ENCODE measurements around the gene SVOPL. TPM values are rescaled to one million over a fixed set of nuclear protein-coding genes. Genes with fewer than 3 reads are reported as not detected.

SVOPL gene
- total RNA-seq, 1 donor from 2014 or later, result not detected

DNA sequence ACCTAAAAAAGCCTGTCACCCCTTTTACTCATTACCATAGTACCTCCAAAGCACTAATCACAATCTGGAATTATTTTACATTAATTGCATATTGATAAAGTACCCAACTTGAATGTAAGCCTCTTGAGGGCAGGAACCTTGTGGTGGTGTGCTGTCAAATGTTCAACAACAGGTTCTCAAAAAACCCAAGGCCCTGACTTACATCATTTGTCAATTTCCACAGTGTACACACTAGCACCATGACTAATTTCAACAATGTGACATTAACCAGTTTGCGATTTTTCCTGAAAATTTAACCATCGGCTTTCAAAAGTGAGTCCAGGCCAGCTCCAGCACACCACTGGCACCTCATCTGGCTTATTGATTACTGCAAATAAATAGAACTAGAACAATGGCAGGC is 87.5 kb downstream of the SVOPL start:
- no peak for DNase-seq (ENCODE audit: extremely low spot score in 2 of 2)
- Histone ChIP-seq H3K27me3 (no peaks in the 10 kb centered on the region), H3K4me3 (no peak overlapping the region), H3K36me3 (no peaks in the 10 kb centered on the region), H3K27ac (no peak overlapping the region), H3K9me3 (no peaks in the 10 kb centered on the region), H3K4me1 (no peaks in the 10 kb centered on the region)
- intact Hi-C loops (cut with DNase I), result no loop called here
- no peak for TF ChIP-seq POLR2AphosphoS5 (IDR thresholded peaks at IDR 0.05; ENCODE audit: insufficient read depth in 1 of 2, low read depth in 1 of 2)
- TF ChIP-seq, protein P1, sequence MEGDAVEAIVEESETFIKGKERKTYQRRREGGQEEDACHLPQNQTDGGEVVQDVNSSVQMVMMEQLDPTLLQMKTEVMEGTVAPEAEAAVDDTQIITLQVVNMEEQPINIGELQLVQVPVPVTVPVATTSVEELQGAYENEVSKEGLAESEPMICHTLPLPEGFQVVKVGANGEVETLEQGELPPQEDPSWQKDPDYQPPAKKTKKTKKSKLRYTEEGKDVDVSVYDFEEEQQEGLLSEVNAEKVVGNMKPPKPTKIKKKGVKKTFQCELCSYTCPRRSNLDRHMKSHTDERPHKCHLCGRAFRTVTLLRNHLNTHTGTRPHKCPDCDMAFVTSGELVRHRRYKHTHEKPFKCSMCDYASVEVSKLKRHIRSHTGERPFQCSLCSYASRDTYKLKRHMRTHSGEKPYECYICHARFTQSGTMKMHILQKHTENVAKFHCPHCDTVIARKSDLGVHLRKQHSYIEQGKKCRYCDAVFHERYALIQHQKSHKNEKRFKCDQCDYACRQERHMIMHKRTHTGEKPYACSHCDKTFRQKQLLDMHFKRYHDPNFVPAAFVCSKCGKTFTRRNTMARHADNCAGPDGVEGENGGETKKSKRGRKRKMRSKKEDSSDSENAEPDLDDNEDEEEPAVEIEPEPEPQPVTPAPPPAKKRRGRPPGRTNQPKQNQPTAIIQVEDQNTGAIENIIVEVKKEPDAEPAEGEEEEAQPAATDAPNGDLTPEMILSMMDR (IDR thresholded peaks at IDR 0.05), result no peak

- H3K36me3 ChIP-seq, result no peaks in the 10 kb centered on the region
- H3K4me1 ChIP-seq, result no peaks in the 10 kb centered on the region
- H3K9me3 ChIP-seq, result no peaks in the 10 kb centered on the region
- no peak overlapping the region for H3K27ac ChIP-seq
- DNase-seq (ENCODE audit: extremely low spot score in 2 of 2), result no peak
- no peak overlapping the region for H3K4me3 ChIP-seq
- no peaks in the 10 kb centered on the region for H3K27me3 ChIP-seq
- TF ChIP-seq POLR2A (IDR thresholded peaks at IDR 0.05) (no peak), POLR2AphosphoS5 (IDR thresholded peaks at IDR 0.05; ENCODE audit: insufficient read depth in 1 of 2, low read depth in 1 of 2) (no peak)
- TF ChIP-seq, protein P1 (IDR thresholded peaks at IDR 0.05), result no peak
- intact Hi-C loops (cut with DNase I), result no loop called here
Observed at GRCh38 chr7:138610671-138611170, 90.4 kb downstream of the SVOPL start.

- Histone ChIP-seq H3K4me3 (no peak overlapping the region), H3K9me3 (no peaks in the 10 kb centered on the region), H3K4me1 (no peaks in the 10 kb centered on the region), H3K36me3 (no peaks in the 10 kb centered on the region), H3K27me3 (no peaks in the 10 kb centered on the region), H3K27ac (no peak overlapping the region)
- intact Hi-C loops (cut with DNase I), result no loop called here
- DNase-seq (ENCODE audit: extremely low spot score in 2 of 2), result no peak
- TF ChIP-seq, protein P1 (IDR thresholded peaks at IDR 0.05), result no peak
- TF ChIP-seq POLR2A (IDR thresholded peaks at IDR 0.05), result no peak
- no peak for TF ChIP-seq POLR2AphosphoS5 (IDR thresholded peaks at IDR 0.05; ENCODE audit: insufficient read depth in 1 of 2, low read depth in 1 of 2)
Observed at GRCh38 chr7:138608275-138608674, 92.9 kb downstream of the SVOPL start.

DNA sequence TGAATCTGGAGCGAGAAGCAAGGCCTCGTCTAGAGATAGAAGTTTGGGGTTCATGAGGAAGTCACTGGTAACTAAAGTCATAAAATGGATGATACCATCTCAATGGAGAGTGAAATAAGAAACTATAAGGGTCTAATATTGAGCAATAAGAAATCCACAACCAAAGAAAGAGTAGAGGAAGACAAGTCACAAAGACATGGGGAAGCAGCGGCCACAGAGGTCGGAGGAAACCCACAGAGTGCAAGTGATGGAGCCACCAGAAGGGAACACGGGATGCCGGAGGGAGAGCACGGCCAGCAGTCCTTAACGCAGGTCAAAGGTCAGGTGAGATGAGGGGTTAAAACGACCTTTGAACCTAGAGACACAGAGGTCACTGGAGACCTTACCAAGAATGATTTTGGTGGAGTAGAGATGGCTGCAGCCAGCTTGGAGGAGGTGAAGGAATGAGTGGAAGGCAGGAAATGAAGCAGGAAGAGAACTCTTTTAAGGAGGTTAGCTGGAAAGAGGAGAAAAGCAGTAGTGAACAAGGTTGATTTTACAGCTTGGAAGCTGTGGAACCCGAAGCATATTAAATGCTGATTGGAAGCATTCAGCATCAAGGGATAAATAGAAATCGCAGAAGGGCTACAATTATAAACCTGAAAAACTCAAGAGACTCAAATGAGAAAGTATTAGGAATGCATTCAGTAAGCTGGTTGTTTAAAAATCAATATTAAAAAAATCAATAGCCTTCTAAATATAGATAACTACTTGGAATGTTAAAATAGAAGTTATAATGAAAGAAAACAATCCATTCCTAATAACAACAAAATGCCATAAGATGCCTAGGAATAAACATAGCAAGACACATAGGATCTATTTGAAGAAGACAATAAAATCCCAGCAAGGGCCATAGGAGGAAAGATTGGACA is 93.7 kb downstream of the SVOPL start:
- no peaks in the 10 kb centered on the region for H3K36me3 ChIP-seq
- intact Hi-C loops (cut with DNase I), result no loop called here

More for the DNA sequence above, 93.7 kb downstream of the SVOPL start:
- Histone ChIP-seq H3K27me3 (no peaks in the 10 kb centered on the region), H3K9me3 (no peaks in the 10 kb centered on the region), H3K4me1 (no peaks in the 10 kb centered on the region), H3K27ac (no peak overlapping the region), H3K4me3 (no peak overlapping the region)
- DNase-seq (ENCODE audit: extremely low spot score in 2 of 2), result no peak
- no peak for TF ChIP-seq POLR2A (IDR thresholded peaks at IDR 0.05)
- TF ChIP-seq POLR2AphosphoS5 (IDR thresholded peaks at IDR 0.05; ENCODE audit: insufficient read depth in 1 of 2, low read depth in 1 of 2), result no peak
- TF ChIP-seq, protein P1 (IDR thresholded peaks at IDR 0.05), result no peak
